CD4-positive, alpha-beta T cell treated with Interleukin-15 for 4 hours (primary cell): ENCODE results near the gene OR13A1.
A peak's percentile ranks its signal among the peaks of the same experiment; 100 is the strongest.
"Not testable (repeated sequence)": the region's sequence is repeated elsewhere in the genome, so short reads cannot be mapped to it uniquely, and the experiment has no call there.

ENCODE experiments used
- DNase-seq: peaks from one replicate; pipeline ENCODE4 v3.0.0-alpha.2; 2020; ENCODE audit warnings: low spot score

Gene OR13A1

GRCh38 chr10:45315508-45315907 lies at the start of gene OR13A1:
Gene OR13A1, minus strand, starts transcription at chr10:45315608. Its CDS starts 11,186 bp downstream, at chr10:45304422.
- DNase-seq: no peak

- peak; percentile 14 for DNase-seq
Observed at GRCh38 chr10:45361983-45362799, 46.8 kb upstream of the OR13A1 start.

- not testable (repeated sequence) for DNase-seq
Observed at GRCh38 chr10:45358961-45359360, 43.6 kb upstream of the OR13A1 start.

- DNase-seq: no peak
Observed at GRCh38 chr10:45355494-45355893, 40.1 kb upstream of the OR13A1 start.

GRCh38 chr10:45354261-45354660 lies 38.9 kb upstream of the OR13A1 start:
- DNase-seq: no peak

- no peak for DNase-seq
Observed at GRCh38 chr10:45353186-45353585, 37.8 kb upstream of the OR13A1 start.

- not testable (repeated sequence) for DNase-seq
Observed at GRCh38 chr10:45348196-45348765, 32.9 kb upstream of the OR13A1 start.

- DNase-seq: not testable (repeated sequence)
Observed at GRCh38 chr10:45347464-45347863, 32.1 kb upstream of the OR13A1 start.

GRCh38 chr10:45346652-45347335 lies 31.4 kb upstream of the OR13A1 start:
- not testable (repeated sequence) for DNase-seq

GRCh38 chr10:45340420-45340819 lies 25.0 kb upstream of the OR13A1 start:
- not testable (repeated sequence) for DNase-seq

- DNase-seq: no peak
Observed at GRCh38 chr10:45339894-45340293, 24.5 kb upstream of the OR13A1 start.

GRCh38 chr10:45331824-45332223 lies 16.4 kb upstream of the OR13A1 start:
- not testable (repeated sequence) for DNase-seq

GRCh38 chr10:45326864-45327263 lies 11.5 kb upstream of the OR13A1 start:
- not testable (repeated sequence) for DNase-seq

GRCh38 chr10:45325116-45325515 lies 9.7 kb upstream of the OR13A1 start:
- no peak for DNase-seq

GRCh38 chr10:45319702-45320101 lies 4.3 kb upstream of the OR13A1 start:
- DNase-seq: no peak

- DNase-seq: no peak
Observed at GRCh38 chr10:45313264-45313873, 2.0 kb downstream of the OR13A1 start.

- DNase-seq: no peak
Observed at GRCh38 chr10:45308707-45309106, 6.7 kb downstream of the OR13A1 start.

- no peak for DNase-seq
Observed at GRCh38 chr10:45302573-45302972, 12.8 kb downstream of the OR13A1 start.

- not testable (repeated sequence) for DNase-seq
Observed at GRCh38 chr10:45298341-45298955, 17.0 kb downstream of the OR13A1 start.

- no peak for DNase-seq
Observed at GRCh38 chr10:45294681-45295080, 20.7 kb downstream of the OR13A1 start.

GRCh38 chr10:45286980-45287379 lies 28.4 kb downstream of the OR13A1 start:
- no peak for DNase-seq

- DNase-seq: no peak
Observed at GRCh38 chr10:45282061-45282460, 33.3 kb downstream of the OR13A1 start.
